Gastrocnemius medialis (tissue), 4 donors: ENCODE results near the gene MAFF. TPM values are rescaled to one million over a fixed set of nuclear protein-coding genes. Genes with fewer than 3 reads are reported as not detected.

Source experiments
- ATAC-seq, 2 donors: fragments of 150-250 bp; one replicate each; pipeline ENCODE4 v1.9.1; 2016
- DNase-seq, 2 donors: peaks; one replicate each; pipeline ENCODE4 v3.0.0-alpha.2; 2019
- H3K27ac ChIP-seq, 4 donors: fragments of 200-600 bp; sonication (generic); 1 replicate in 1 of 4; 2 replicates in 3 of 4; pipeline ENCODE4 v1.5.1; 2016 to 2018; ENCODE audit warnings: mild to moderate bottlenecking in 2 of 4, moderate library complexity in 1 of 4
- H3K27me3 ChIP-seq, 3 donors: fragments of 200-600 bp; sonication (generic) in 2 of 3; 1 replicate in 1 of 3; 2 replicates in 2 of 3; pipeline versions ENCODE4 v1.5.1 to v1.6.0; 2016 to 2019; ENCODE audit warnings: mild to moderate bottlenecking in 1 of 3, moderate library complexity in 1 of 3
- H3K36me3 ChIP-seq, 2 donors: fragments of 200-600 bp; sonication (generic) in 1 of 2; one replicate each; pipeline ENCODE4 v1.5.1; 2017 to 2018
- H3K4me1 ChIP-seq, 2 donors: fragments of 200-600 bp; sonication (generic) in 1 of 2; one replicate each; pipeline ENCODE4 v1.5.1; 2016 to 2017; ENCODE audit warnings: mild to moderate bottlenecking in 2 of 2
- H3K4me3 ChIP-seq, 4 donors: fragments of 200-600 bp; sonication (generic) in 3 of 4; 1 replicate in 1 of 4; 2 replicates in 3 of 4; pipeline ENCODE4 v1.5.1; 2016 to 2019; ENCODE audit warnings: mild to moderate bottlenecking in 2 of 4
- H3K9me3 ChIP-seq, 3 donors: fragments of 200-600 bp; sonication (generic) in 2 of 3; 1 replicate in 1 of 3; 2 replicates in 2 of 3; pipeline ENCODE4 v1.5.1; 2016 to 2019
- CTCF ChIP-seq, 5 experiments: fragments of 450-650 bp in 3 of 5; fragments of 200-600 bp in 2 of 5; sonication (generic) in 2 of 5; IDR thresholded peaks in 4 of 5; conservative IDR thresholded peaks in 1 of 5; 1 replicate in 4 of 5; 2 replicates in 1 of 5; pipeline ENCODE4 v1.5.1; 2016 to 2019; ENCODE audit warnings: antibody characterized with exemption in 5 of 5, mild to moderate bottlenecking in 3 of 5, moderate library complexity in 3 of 5
- POLR2A ChIP-seq, 2 donors: fragments of 450-650 bp; IDR thresholded peaks; one replicate each; pipeline ENCODE4 v1.6.1; 2017; ENCODE audit warnings: antibody characterized with exemption in 2 of 2, mild to moderate bottlenecking in 2 of 2, moderate library complexity in 2 of 2
- in situ Hi-C, 4 donors: fragments of 200-750 bp; cut with MboI; loops; one replicate each; pipeline versions ENCODE4 v1.15.0 to v1.8.0; 2017; ENCODE audit warnings: low sequenced_read_pairs in 4 of 4
- intact Hi-C: fragments of 100-400 bp; cut with DNase I; formaldehyde crosslinking; loops from one replicate; pipeline ENCODE4 v1.15.1; 2023; ENCODE audit warnings: low total_unique reads
- total RNA-seq, 4 donors: library from RNA; depleted of rRNA; stranded (reverse); fragments of >200 nt; gene quantifications; one replicate each; pipeline versions ENCODE4 v1.1.0 to v1.2.3, GENCODE V29; 2016

The MAFF gene
- total RNA-seq, 4 donors from 2014 or later = 19.3 to 448 (median 33.4) TPM

- Histone ChIP-seq H3K27ac (peak overlapping the region; percentile 95 to 100 (median 96)), H3K4me1 (peaks cover 15 to 25% of the 10 kb centered on the region in 2 donors), H3K4me3 (peak overlapping the region in 1 of 4 donors; percentile 73), H3K36me3 (peaks cover 0 to 5% of the 10 kb centered on the region in 2 donors), H3K27me3 (no peaks in the 10 kb centered on the region), H3K9me3 (no peaks in the 10 kb centered on the region)
- intact Hi-C loops = loop anchor here (5.0 to 10.0 kb wide), 3 partner anchors 68 to 113 kb away; partner anchors contain the start of genes BAIAP2L2, CSNK1E and TMEM184B
- in situ Hi-C loops = no loop called here
- ATAC-seq (no peak), DNase-seq (no peak)
- TF ChIP-seq CTCF (IDR thresholded peaks at IDR 0.05 in 4 of 5, conservative IDR thresholded peaks at IDR 0.05 in 1 of 5) (no peak), POLR2A (IDR thresholded peaks at IDR 0.05) (no peak)
These were observed 3.0 kb downstream of the MAFF start for GRCh38 chr22:38204784-38205183.

GRCh38 chr22:38205261-38206128, 3.7 kb downstream of the MAFF start:
- H3K9me3 ChIP-seq = no peaks in the 10 kb centered on the region
- TF ChIP-seq CTCF (IDR thresholded peaks at IDR 0.05 in 4 of 5, conservative IDR thresholded peaks at IDR 0.05 in 1 of 5) (no peak), POLR2A (IDR thresholded peaks at IDR 0.05) (no peak)
- DNase-seq = peak; percentile 51 to 70
- in situ Hi-C loops (no loop called here), intact Hi-C loops (loop anchor here (10.0 kb wide), 1 partner anchor 91 kb away; the partner anchor contains the start of gene BAIAP2L2)
- H3K27ac ChIP-seq = peak overlapping the region; percentile 95 to 100 (median 96)
- peaks cover 15 to 25% of the 10 kb centered on the region in 2 donors for H3K4me1 ChIP-seq
- ATAC-seq = no peak
- H3K36me3 ChIP-seq = peaks cover 0 to 5% of the 10 kb centered on the region in 2 donors
- H3K27me3 ChIP-seq = no peaks in the 10 kb centered on the region
- peak overlapping the region in 1 of 4 donors; percentile 73 for H3K4me3 ChIP-seq

- no peak for ATAC-seq
- intact Hi-C loops = loop anchor here (10.0 kb wide), 1 partner anchor 93 kb away; the partner anchor contains the start of gene BAIAP2L2
- TF ChIP-seq POLR2A (IDR thresholded peaks at IDR 0.05) = no peak
- no peak for TF ChIP-seq CTCF (IDR thresholded peaks at IDR 0.05 in 4 of 5, conservative IDR thresholded peaks at IDR 0.05 in 1 of 5)
- Histone ChIP-seq H3K36me3 (peaks cover 0 to 5% of the 10 kb centered on the region in 2 donors), H3K9me3 (no peaks in the 10 kb centered on the region), H3K27ac (peak overlapping the region in 2 of 4 donors; percentile 27 to 44), H3K4me1 (peaks cover 14 to 25% of the 10 kb centered on the region in 2 donors), H3K4me3 (no peak overlapping the region), H3K27me3 (no peaks in the 10 kb centered on the region)
- DNase-seq = no peak
- in situ Hi-C loops = no loop called here
These were observed 6.2 kb downstream of the MAFF start for GRCh38 chr22:38207898-38208432.

GRCh38 chr22:38208551-38208968, 6.8 kb downstream of the MAFF start:
- ATAC-seq = no peak
- Histone ChIP-seq H3K36me3 (peaks cover 0 to 5% of the 10 kb centered on the region in 2 donors), H3K27me3 (no peaks in the 10 kb centered on the region), H3K27ac (peak overlapping the region in 2 of 4 donors; percentile 27 to 44), H3K9me3 (no peaks in the 10 kb centered on the region), H3K4me3 (no peak overlapping the region), H3K4me1 (peaks cover 8 to 23% of the 10 kb centered on the region in 2 donors)
- in situ Hi-C loops = no loop called here
- DNase-seq = no peak
- intact Hi-C loops = loop anchor here (10.0 kb wide), 1 partner anchor 94 kb away; the partner anchor contains the start of gene BAIAP2L2
- TF ChIP-seq CTCF (IDR thresholded peaks at IDR 0.05 in 4 of 5, conservative IDR thresholded peaks at IDR 0.05 in 1 of 5) (no peak), POLR2A (IDR thresholded peaks at IDR 0.05) (no peak)
